SH-SY5Y (cell line): ENCODE results near the gene TRMT44.

Experiments used
- GATA2 ChIP-seq: IDR thresholded peaks from 2 replicates; pipeline ENCODE4 v1.6.1; 2011; ENCODE audit warnings: mild to moderate bottlenecking, low read depth, low read length
- GATA3 ChIP-seq: IDR thresholded peaks from 2 replicates; pipeline ENCODE4 v1.6.1; 2011; ENCODE audit warnings: low read depth, mild to moderate bottlenecking, low read length, moderate library complexity

The TRMT44 gene

GRCh38 chr4:8502836-8503585 lies 62.4 kb downstream of the TRMT44 start:
- TF ChIP-seq GATA2 (no peak), GATA3 (no peak)

DNA sequence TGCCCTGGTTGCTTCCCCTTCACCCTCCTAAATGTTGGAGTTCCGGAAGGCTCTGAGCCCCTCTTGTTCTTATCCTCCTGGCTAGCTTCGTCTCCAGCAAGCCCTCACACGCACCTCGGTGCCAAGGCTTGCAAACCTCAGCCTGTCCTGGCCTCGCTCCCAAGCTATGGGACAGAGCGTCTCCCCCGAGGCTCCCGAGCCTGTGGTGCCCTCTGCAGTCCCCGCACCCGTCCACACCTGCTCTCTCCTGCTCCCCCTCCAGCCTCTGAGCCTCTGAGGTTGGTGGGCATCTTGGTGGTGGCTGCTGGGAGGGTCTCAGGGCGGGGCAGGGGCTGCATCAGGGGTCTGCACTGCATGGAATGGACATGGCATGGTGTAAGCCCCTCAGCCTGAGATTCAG lies 63.2 kb downstream of the TRMT44 start:
- TF ChIP-seq GATA3 (no peak), GATA2 (no peak)

GRCh38 chr4:8504279-8505007 lies 63.9 kb downstream of the TRMT44 start:
- TF ChIP-seq GATA3 = no peak
- no peak for TF ChIP-seq GATA2

- TF ChIP-seq GATA2 (no peak), GATA3 (no peak)
Measured at GRCh38 chr4:8505229-8505628, 64.7 kb downstream of the TRMT44 start.

GRCh38 chr4:8506006-8506372 lies 65.4 kb downstream of the TRMT44 start:
- TF ChIP-seq GATA3 (no peak), GATA2 (no peak)

DNA sequence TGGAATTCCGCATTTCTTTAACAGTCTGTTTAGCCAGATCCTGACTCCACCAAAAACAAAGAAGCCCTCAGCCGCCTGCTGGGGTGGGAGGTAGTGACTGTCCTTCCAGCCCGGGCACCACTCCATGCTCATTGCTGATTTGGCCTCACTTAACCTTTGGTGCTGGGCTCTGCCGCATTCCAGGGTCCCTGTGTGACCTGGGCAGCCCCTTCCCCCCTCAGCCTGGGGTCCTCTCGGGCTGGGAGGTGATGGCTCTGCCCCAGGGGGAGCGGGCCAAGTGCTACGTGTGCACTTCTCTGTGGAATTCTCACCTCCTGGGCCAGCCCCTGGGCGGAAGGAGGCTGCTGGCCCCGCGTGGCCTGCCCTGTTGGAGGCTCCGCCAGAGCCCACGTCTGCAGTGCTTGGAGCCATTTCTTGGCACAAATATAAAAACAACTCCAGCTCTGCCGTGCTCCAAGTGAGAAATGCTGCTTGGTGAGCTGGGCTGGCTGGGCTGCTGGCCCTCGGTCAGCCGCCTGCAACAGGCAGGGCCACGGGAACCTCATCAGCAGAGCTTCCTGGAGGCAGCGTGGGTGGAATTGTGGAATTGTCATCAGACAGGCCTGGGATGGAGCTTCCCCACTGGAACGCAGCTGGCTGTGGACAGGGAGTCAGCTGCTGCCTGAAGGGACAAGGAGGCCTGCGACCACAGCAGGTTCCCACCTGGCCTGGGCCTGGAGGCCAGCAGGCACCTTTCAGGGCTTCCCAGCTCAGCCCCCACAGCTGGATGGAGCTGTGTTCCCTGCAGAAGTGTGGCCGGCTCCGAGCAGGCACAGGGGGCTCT lies 66.0 kb downstream of the TRMT44 start:
- TF ChIP-seq GATA3 (no peak), GATA2 (no peak)

- TF ChIP-seq GATA3 (no peak), GATA2 (no peak)
Measured at GRCh38 chr4:8507196-8507570, 66.6 kb downstream of the TRMT44 start.

- TF ChIP-seq GATA2 (no peak), GATA3 (no peak)
Measured at GRCh38 chr4:8507624-8508023, 67.0 kb downstream of the TRMT44 start.

DNA sequence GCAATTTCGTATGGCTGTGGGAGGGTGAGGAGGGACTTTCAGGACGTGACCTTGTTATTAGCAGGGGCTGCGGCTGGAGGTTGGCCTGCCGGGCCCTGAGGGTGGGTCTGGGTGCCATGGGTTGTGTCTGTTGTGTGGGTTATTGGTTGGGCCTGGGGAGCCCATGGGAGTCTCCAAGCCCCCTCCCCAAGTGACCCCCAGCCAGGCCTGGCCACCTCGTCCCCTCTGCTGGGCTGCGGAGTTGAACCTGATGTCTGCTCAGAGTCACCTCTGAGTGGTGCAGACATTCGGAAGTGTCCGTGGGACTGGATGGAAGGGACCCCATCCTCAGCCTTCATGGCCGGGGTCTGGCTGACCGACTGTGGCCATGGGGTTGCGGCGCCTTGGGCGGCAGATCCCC lies 67.7 kb downstream of the TRMT44 start:
- TF ChIP-seq GATA3 (no peak), GATA2 (no peak)

DNA sequence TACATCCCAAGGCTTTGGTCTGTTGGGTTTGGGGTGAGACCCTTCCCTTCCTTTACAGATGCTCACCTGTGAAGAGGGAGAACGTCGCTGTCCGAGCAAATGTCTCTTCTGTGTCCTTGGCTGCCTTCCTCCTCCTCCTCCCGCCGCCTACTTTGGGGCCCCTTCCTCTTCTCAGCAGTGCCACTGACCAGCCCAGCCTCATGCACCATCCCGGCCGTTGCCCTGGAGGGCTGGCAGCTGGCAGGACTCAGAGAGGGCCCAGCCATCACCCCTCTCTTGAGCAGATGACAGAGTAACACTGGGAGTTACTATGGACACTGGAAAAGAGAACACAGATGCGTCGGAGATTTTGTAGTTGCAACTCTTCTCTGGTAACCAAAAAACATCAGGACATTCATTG lies 68.2 kb downstream of the TRMT44 start:
- TF ChIP-seq GATA2 (no peak), GATA3 (no peak)

- TF ChIP-seq GATA2 = no peak
- no peak for TF ChIP-seq GATA3
Measured at GRCh38 chr4:8509311-8509950, 68.9 kb downstream of the TRMT44 start.

DNA sequence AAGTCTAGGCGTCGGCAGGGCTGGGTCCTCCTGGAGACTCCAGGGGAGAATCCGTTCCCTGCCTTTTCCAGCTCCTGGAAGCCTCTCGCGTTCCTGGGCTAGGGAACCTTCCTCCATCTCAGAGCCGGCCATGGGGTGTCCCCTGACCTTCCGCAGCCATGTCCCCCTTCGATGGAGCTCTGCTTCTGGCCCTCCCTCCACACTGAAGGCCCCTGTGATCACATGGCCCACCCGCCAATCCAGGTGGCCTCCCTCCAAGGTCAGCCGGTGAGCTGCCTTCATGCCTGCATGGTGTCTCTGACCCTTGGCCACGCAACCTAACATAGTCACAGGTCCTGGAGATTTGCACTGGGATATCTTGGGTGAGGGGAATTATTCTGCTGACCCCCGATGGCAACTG lies 69.6 kb downstream of the TRMT44 start:
- no peak for TF ChIP-seq GATA2
- no peak for TF ChIP-seq GATA3

GRCh38 chr4:8510611-8511285 lies 70.2 kb downstream of the TRMT44 start:
- TF ChIP-seq GATA2 = no peak
- TF ChIP-seq GATA3 = no peak
